GM18498 (cell line): ENCODE data around the gene SLCO6A1.
"Not testable (repeated sequence)": the region's sequence is repeated elsewhere in the genome, so short reads cannot be mapped to it uniquely, and the experiment has no call there.

Source experiments
- ATAC-seq: cut with Tn5 transposase; IDR thresholded peaks from one replicate; pipeline ENCODE4 v1.9.1; 2021; ENCODE audit warnings: mild to moderate bottlenecking, moderate library complexity; ENCODE audit not compliant: unreplicated experiment

The SLCO6A1 gene

GRCh38 chr5:102498271-102499034 is at the start of gene SLCO6A1:
Gene SLCO6A1 (minus strand): TSS chr5:102499001. CDS start chr5:102498844, 157 bp downstream.
- no peak for ATAC-seq

GRCh38 chr5:102547141-102548035 is 48.6 kb upstream of the SLCO6A1 start:
- ATAC-seq: no peak

GRCh38 chr5:102545175-102545574 is 46.4 kb upstream of the SLCO6A1 start:
- ATAC-seq: peak; percentile 75

- no peak for ATAC-seq
Measured at GRCh38 chr5:102542057-102542456, 43.3 kb upstream of the SLCO6A1 start.

- ATAC-seq: no peak
Measured at GRCh38 chr5:102539996-102540728, 41.4 kb upstream of the SLCO6A1 start.

- ATAC-seq: no peak
Measured at GRCh38 chr5:102539562-102539961, 40.8 kb upstream of the SLCO6A1 start.

GRCh38 chr5:102537011-102537410 is 38.2 kb upstream of the SLCO6A1 start:
- no peak for ATAC-seq

- no peak for ATAC-seq
Measured at GRCh38 chr5:102536323-102536928, 37.6 kb upstream of the SLCO6A1 start.

GRCh38 chr5:102532123-102532522 is 33.3 kb upstream of the SLCO6A1 start:
- no peak for ATAC-seq

- ATAC-seq: peak; percentile 87
Measured at GRCh38 chr5:102531506-102531905, 32.7 kb upstream of the SLCO6A1 start.

GRCh38 chr5:102529447-102529846 is 30.6 kb upstream of the SLCO6A1 start:
- ATAC-seq: no peak

GRCh38 chr5:102529031-102529430 is 30.2 kb upstream of the SLCO6A1 start:
- no peak for ATAC-seq

- no peak for ATAC-seq
Measured at GRCh38 chr5:102528600-102528999, 29.8 kb upstream of the SLCO6A1 start.

- no peak for ATAC-seq
Measured at GRCh38 chr5:102527547-102527946, 28.7 kb upstream of the SLCO6A1 start.

- peak; percentile 100 for ATAC-seq
Measured at GRCh38 chr5:102523541-102524175, 24.9 kb upstream of the SLCO6A1 start.

- no peak for ATAC-seq
Measured at GRCh38 chr5:102511666-102512065, 12.9 kb upstream of the SLCO6A1 start.

- ATAC-seq: not testable (repeated sequence)
Measured at GRCh38 chr5:102491261-102491914, 7.4 kb downstream of the SLCO6A1 start.

- no peak for ATAC-seq
Measured at GRCh38 chr5:102483736-102484135, 15.1 kb downstream of the SLCO6A1 start.

GRCh38 chr5:102481054-102481715 is 17.6 kb downstream of the SLCO6A1 start:
- no peak for ATAC-seq
